DMS53 treated with DMSO at 0.1 percent for 48 hours (cell line): Measurements from ENCODE around the gene RAD51C.
"Not testable (repeated sequence)": the region's sequence is repeated elsewhere in the genome, so short reads cannot be mapped to it uniquely, and the experiment has no call there.

ENCODE experiments used
- DNase-seq: peaks from one replicate; lab custom pipeline; 2025; ENCODE audit not compliant: unreplicated experiment; lab: John Stamatoyannopoulos, UW

RAD51C gene

DNA sequence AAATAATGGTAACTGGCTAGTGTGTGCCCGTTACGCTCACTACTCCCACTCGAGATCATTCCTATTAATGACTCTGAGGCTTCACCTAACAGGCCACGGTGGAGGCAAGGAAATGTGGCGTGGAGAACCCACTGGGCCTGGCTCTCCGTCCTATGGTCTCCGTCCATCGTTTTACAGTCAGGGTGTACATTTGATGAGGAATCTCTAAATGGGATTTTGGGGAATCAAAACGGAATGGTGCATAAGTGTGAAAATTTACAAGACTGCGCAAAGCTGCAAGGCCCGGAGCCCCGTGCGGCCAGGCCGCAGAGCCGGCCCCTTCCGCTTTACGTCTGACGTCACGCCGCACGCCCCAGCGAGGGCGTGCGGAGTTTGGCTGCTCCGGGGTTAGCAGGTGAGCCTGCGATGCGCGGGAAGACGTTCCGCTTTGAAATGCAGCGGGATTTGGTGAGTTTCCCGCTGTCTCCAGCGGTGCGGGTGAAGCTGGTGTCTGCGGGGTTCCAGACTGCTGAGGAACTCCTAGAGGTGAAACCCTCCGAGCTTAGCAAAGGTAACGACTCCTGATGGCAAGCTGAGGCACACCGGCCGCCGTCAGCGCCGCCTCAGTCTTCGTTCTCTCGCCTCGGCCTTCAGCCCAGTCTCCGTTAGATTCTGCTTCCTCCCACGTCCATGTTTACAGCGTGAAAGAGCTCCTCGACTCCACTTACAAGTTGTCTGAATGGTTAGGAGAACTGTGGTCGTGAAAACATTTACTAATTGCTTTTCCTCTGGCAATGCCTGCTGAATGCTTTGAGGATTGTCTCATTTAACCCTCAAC lies at the start of gene RAD51C:
TSS of gene RAD51C (plus strand) at position 364 of the 817 bp plus-strand sequence. CDS start at position 406, 42 bp downstream.
- DNase-seq = peak; percentile 52

DNA sequence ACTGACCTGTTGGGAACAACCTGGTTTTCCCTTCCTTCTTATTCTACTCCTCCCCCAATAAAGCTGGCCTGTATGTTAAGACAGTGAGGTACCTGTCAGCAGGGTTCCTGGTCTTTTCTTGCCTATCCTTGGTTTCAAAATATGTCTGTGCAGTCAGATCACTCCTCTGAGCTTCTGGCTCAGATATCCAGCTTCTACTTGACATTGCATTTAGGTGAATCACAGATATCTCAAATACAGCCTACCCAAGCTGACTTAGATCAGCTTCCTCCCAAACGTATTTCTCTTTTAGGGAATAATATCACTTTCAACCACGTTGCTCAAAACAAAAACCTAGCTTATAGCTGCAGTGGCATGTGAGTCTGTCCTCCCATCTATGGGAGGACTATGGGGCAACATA lies 49.3 kb upstream of the RAD51C start:
- no peak for DNase-seq

DNA sequence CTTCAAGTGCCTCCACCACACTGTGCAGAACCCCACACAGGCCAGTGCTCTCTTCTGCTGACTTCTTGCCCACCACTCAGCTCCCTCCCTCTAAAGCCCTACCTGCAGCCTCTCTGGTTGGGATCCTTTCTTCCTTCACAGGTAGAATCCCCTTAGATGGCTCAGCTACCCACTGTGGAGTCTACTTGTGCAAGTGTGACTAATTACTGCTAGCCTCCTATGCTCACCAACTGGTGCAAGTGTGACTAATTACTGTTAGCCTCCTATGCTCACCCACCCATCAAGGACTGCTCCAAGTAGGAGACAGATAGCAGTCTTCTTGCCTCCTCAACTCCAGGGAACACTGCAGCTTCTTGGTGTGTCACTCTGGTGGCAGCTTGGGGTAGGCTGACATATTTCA lies 44.2 kb upstream of the RAD51C start:
- no peak for DNase-seq

DNA sequence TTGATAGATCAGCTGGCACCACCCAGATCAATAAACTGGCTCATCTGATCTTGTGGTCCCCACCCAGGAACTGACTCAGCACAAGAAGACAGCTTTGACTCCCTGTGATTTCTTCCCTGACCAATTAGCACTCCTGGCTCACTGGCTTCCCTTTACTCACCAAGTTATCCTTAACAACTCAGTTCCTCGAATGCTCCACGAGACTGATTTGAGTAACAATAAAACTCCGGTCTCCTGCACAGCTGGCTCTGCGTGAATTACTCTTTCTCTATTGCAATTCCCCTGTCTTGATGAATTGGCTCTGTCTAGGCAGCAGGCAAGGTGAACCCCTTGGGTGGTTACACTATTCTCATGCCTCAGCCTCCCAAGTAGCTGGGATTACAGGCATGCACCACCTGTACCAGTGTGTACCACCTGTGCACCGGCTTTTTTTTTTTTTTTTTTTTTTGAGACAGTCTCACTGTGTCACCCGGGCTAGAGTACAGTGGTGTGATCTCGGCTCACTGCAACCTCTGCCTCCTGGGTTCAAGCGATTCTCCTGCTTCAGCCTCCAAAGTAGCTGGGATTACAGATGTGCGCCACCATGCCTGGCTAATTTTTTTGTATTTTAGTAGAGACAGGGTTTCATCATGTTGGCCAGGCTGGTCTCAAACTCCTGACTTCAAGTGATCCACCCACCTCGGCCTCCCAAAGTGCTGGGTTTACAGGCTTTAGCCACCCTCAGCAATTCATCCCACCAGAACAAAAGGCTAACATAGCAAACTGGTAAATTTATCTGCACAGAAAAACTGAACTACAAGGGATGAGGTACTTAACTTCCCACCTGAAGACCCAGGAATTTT lies 34.2 kb upstream of the RAD51C start:
- not testable (repeated sequence) for DNase-seq

DNA sequence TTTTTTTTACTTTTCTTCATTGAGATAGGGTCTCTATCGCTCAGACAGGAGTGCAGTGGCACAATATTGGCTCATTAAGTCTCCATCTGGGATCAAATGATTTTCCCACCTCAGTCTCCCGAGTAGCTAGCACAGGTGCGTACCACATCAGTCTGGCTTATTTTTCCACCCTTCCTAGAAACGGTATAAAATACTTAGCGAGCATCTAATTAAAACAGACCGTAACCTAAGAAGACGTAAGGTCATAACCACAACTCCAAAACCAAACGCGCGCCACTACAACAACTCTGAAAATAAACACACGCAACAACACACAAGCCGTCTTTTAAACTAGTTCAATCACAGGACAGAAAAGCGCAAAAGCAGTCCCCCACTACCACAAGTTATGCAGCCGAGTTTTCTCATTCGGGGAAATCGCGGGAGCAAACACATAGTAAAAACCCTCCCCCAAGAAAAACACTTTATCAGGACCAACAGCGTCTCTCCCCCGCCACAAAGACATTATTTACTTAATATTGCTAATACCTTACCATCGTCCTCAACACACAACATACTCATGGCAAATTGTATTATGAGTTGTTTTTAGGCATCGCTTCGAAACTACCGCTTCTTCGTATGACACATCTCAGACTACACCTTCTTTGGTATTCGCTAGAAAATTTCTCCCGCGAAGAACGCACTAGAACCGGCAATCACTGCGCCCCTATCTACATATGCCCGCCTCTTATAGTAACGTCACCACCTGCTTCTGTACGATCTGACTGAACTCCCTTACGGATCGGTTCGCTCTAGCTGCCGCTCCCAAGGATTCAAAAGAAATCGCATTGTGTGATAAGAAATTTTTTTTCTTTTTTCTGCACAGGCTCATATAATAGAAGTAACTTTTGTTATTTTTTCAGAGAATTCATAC lies 33.3 kb upstream of the RAD51C start:
- peak; percentile 88 for DNase-seq

DNA sequence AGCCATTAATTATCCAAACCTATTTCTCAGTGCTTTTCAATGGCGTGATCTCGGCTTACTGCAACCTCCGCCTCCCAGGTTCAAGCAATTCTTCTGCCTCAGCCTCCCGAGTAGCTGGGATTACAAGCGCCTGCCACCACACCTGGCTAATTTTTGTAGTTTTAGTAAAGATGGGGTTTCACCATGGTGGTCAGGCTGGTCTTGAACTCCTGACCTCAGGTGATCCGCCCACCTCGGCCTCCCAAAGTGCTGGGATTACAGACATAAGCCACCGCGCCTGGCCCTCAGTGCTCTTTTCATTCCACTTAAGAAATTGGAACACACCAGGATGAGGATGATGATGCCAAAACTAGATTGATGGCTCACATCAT lies 32.7 kb upstream of the RAD51C start:
- not testable (repeated sequence) for DNase-seq

DNA sequence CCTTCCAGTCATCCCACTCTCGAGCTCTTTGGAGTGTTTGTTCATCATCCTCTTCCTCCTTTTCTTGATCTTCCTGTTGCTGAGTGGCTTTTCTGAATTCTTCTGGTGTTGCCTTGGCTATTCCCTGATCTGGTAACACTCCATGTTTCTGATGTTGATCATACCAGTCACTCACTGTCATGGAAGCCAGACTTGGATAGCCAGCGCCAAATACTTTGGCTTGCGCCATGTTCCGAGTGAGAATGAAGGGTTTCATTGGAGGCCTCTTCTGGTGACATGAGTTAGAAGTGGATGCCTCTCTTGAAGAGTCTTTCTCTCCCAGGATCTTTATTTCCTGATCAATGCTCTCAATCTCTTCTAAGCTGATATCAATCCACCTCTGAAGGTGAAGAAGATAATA lies 31.8 kb upstream of the RAD51C start:
- no peak for DNase-seq

DNA sequence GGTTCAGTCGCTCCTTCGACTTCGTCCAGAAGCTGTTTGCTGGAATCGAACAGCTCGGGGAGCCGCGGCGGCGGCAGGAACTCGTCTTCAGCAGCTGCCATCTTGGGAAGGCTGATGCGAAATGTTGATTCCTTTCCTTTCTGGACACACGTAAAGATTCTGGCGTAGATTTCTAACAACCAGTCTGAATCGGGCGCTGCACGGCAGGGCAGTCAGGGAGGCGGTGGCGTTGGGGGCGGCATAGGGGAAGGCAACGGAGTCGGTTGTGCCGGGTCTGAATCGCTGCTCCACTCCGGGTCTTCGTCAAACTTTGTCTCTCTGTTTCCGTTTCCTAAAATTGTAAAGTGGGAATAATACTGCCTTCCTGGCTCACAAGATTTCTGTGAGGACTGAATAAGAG lies 30.9 kb upstream of the RAD51C start:
- DNase-seq = no peak

DNA sequence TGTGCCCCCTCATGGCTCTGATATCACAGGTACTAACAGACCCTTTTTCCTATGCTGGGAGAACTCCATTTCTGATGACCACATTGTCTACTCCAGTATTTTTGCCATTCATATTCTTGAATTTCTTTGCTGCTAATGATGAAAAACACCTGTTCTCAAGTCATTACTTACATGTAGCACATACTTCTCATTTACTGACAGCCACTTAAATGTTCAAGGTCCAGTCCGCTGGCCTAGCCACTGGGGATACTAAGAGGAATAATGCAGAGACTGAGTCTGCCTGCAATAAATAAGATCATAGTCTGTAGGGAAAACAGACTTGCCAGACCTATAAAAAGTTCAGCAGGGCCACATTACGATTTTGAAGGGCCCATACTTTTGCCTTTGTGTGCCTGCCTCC lies 28.1 kb upstream of the RAD51C start:
- DNase-seq = no peak

DNA sequence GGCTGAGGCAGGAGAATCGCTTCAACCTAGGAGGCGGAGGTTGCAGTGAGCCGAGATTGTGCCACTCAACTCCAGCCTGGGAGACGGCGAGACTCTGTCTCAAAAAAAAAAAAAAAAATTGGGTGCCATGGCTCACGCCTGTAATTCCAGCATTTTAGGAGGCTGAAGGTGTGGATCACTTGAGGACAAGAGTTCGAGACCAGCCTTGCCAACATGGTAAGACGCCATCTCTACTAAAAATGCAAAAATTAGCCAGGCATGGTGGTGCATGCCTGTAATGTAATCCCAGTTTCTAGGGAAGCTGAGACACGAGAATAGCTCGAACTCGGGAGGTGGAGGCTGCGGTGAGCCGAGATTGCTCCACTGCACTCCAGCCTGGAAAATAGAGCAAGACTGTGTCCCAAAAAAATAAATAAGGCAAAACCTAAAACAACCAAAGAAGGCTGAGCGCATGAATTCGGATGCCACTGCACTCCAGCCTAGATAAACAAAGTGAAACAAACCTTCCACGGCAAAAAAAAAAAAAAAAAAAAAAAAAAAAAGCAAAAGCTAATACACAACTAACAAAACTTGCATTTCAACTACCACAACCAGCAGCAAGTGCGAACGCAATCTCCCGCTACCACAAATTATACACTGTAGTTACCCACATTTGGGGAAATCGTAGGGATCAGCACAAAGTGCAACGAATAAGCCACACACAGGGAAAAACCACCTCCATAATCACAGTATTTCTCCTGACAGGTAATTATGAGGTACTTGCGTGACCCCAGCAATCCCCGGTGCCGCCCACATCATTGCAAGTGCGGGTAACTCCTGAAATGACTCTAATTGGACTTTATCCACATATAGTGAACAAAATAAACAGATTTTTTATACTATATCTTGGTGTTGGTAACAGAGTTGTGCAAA lies 26.2 kb upstream of the RAD51C start:
- DNase-seq = peak; percentile 61

DNA sequence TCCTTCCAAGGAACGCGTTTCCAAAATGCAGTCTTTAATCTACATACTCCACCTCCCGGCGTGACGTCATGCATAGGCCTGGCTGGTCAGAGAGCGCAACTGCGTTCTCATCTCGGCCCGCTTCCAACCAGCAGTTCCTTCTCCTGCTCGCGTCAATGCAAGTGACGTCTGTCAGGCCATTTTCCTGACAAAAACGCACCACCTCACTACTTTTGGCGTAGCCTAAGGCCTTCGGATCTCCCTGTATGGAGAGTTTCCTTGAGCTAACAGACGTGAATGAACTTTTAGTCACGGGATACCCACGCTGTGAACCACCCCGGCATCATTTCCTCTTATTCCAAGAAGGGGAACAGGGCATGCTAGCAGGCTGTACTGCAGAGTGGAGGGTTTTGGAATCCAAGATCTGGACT lies 25.5 kb upstream of the RAD51C start:
- DNase-seq = peak; percentile 77

DNA sequence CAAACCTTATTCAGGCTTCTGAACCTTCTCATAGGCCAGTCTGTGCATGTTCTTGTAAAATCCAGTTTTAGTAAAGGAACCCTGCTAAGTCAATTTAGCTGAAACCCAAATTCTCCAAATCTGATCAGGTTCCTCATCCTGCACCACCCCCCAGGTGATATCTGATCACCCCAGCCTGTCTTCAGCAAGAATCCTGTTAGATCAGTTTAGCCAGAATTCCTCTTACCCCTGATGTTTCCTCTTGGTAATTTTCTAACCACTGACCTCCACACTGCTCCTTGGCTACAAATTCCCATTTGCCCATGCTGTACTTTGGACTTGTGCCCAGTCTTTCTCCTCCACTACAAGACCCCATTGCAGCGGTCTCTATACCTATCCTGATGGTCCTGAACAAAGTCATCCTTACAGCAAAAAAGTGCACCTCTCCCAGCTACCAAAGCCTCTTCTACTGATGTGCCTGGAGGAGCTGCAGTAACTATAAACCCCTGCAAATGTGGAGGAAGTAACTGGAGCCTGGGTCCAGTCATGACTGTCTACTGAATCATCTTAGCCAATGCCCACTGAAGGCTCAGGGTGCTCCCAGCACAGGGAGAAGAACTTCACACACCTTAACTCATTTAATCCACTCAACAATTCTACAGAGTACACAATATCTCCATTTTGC lies 24.3 kb upstream of the RAD51C start:
- no peak for DNase-seq

DNA sequence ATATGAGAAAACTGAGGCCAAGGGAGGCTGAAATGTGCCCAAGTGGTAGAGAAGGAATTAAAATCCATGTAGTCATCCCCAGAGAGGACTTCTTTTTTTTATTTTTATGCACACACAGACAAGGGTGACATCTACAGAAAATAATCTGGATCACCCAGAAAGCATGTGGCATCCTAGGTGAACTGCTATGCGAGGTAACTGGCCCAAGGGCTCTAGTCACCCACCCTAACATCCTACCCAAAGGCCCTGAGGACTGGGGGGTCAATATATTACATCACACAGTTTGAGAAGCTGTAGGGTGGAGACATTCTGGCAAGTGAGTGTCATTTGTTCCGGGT lies 23.8 kb upstream of the RAD51C start:
- no peak for DNase-seq

DNA sequence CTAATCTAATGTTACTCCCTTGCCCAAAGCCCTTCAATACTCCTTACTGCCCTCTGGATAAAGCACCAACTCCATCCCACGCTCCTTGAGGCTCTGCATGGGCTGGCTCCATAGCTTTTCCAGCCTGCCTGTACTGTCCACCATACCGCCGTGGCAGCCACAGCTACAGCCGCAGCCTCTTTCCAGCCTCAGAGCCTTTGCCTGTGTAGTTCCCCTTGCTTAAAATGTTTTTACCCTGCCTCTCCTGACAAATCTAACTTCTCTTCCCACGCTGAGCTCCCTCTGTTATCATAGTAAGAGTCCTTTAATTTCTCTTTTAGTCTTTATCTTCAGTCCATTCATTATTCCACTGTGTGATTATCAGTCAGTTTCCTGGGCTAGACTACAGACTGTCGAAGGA lies 22.5 kb upstream of the RAD51C start:
- DNase-seq = no peak

DNA sequence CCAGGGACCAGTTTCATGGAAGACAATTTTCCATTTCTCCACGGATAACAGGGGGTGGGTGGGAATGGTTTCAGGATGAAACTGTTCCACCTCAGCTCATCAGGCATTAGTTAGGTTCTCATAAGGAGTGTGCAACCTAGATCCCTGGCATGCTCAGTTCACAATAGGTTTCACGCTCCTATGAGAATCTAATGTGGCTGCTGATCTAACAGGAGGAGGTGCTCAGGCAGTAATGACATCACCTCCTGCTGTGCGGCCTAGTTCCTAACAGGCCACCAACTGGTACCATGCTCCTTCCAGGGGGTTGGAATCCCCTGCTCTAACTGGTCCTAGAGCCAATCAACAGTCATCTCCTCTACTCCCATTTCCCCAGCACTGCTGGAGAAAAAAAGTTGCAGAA lies 20.4 kb upstream of the RAD51C start:
- DNase-seq = no peak

DNA sequence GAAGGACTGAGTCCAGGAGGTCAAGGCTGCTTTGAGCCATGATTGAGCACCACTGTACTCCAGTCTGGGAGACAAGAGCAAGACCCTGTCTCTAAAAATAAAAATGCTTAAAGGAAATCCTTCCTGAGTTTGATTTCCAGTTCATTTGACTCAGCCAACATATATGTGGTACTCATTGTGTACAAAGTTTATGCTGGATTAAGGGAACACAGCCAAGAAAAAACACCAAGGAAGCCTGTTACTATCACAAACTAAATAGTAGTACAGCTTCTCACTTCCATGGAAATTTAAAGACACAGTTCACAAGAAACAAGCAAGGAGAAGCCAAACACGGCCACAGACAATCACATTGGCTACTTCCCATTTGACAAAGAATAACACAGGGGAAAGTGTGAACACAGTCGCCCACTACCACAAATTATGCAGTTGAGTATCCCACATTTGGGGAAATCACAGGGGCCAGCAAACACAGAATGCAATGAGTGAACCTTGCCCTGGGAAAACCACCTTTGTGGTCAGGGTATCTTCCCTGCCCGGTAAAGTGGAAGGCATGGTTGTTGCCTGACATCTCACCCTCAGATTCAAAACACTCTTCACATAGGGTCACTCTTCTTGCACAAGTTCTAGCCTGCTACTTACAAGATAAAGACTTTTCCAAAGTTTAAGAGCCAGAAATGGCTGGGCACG lies 15.1 kb upstream of the RAD51C start:
- DNase-seq = no peak

DNA sequence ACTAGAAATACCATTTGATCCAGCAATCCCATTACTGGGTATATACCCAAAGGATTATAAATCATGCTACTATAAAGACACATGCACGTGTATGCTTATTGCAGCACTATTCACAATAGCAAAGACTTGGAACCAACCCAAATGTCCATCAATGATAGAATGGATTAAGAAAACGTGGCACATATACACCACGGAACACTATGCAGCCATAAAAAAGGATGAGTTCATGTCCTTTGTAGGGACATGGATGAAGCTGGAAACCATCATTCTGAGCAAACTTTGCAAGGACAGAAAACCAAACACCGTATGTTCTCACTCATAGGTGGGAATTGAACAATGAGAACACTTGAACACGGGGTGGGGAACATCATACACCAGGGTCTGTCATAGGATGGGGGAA lies 14.1 kb upstream of the RAD51C start:
- DNase-seq = not testable (repeated sequence)

DNA sequence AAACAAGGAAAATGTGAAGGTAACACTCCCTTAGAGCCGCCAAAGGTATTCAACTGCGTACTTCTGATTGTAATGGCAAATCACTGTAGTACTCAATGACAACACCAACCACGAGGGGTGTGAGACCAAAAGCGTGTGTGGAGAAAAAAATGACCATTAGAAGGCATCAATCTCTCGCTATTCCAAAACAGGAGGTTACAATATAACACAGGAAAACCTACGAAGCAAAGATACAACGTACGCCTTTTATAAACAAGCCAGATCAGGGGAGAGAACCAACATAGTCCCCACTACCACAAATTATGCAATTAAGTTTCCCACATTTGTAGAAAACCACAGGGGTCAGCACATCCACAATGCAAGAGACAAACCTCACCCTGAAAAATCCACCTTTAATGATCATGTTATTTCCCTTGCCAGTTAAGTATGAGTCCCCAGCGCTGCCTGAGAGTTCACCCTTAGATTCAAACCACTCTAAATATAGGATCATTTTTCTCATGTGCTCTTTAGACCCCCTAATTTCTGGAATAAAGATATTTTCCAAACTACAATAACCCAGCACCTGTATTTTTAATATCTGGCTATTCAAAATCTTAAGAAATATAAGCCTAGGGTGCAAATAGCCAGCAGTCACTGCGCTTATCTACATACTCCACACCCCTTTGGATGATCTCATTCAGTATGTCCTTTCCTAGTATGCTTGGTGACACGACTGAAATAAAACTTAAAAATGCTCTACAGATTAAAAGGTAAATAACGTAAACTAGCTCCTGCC lies 13.0 kb upstream of the RAD51C start:
- DNase-seq = no peak

DNA sequence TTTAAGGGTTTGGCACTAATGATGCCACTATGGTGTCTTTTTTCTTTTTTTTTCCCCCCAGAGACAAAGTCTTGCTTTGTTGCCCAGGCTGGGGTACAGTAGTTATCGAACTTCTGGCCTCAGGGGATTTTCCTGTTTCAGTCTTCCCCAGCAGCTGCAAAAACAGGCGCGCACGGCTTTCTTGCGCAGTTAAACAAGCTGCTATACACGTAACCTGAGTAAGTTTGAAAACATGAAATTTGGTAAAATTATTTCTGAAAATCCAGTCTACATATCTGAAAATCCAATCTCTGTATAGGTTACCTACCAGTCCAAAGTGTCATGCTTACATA lies 12.4 kb upstream of the RAD51C start:
- no peak for DNase-seq
